Measurements from ENCODE around the gene MAGIX.

DNA sequence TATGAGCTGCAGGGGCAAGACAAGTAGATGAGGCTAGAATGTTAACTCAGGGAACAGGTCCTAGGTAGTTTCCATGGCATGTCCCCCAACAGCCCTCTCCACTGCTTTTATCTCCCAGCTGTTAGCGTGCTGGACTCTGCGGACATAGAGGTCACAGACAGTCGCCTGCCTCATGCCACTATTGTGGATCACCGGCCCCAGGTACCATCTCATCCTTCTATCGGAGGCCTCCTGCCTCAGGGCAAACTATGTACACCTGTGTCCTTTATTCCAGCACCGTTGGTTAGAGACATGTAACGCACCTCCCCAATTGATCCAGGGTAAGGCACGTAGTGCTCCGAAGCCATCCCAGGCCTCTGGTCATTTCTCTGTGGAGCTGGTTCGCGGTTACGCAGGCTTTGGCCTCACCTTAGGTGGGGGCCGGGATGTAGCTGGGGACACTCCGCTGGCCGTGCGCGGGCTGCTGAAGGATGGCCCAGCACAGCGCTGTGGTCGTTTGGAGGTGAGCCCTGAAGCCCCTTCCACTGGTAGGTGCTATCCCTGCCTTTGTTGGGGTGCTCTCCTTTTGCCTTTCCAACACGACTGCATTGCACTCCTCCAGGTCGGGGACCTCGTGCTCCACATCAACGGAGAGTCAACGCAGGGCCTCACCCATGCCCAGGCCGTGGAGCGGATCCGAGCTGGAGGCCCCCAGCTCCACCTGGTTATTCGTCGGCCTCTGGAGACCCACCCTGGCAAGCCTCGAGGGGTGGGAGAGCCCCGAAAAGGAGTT lies 2.2 kb downstream of the MAGIX start:
- TF ChIP-seq CTCF (IDR thresholded peaks at IDR 0.05; ENCODE audit: poor library complexity) (no peak), EZH2phosphoT487 (IDR thresholded peaks at IDR 0.05; ENCODE audit: low read depth, severe bottlenecking, unreplicated experiment) (no peak), EZH2 (IDR thresholded peaks at IDR 0.05; ENCODE audit: borderline replicate concordance) (no peak)

All from hepatocyte (in vitro differentiated cells).